Urinary bladder (tissue), 4 donors: ENCODE data around the gene ZNF107. TPM values are rescaled to one million over a fixed set of nuclear protein-coding genes. Genes with fewer than 3 reads are reported as not detected.
"Not testable (repeated sequence)": the region's sequence is repeated elsewhere in the genome, so short reads cannot be mapped to it uniquely, and the experiment has no call there.

Source experiments
- DNase-seq: peaks from one replicate; pipeline ENCODE4 v3.0.0-alpha.2; 2015; ENCODE audit errors: extremely low spot score
- H3K27ac ChIP-seq: one replicate; pipeline ENCODE4 v1.5.1; 2013; ENCODE audit warnings: low read depth, mild to moderate bottlenecking, moderate library complexity
- H3K36me3 ChIP-seq: one replicate; pipeline ENCODE4 v1.6.1; 2013; ENCODE audit warnings: mild to moderate bottlenecking, moderate library complexity; ENCODE audit not compliant: insufficient read depth
- H3K4me1 ChIP-seq: one replicate; pipeline ENCODE4 v1.6.1; 2013; ENCODE audit warnings: mild to moderate bottlenecking, moderate library complexity; ENCODE audit not compliant: insufficient read depth
- H3K4me3 ChIP-seq: one replicate; pipeline ENCODE4 v1.5.1; 2013; ENCODE audit warnings: low read depth, low read length
- WGBS: extraction: QIAGEN DNeasy Blood & Tissue Kit; methylation state at CpG from one replicate; pipeline ENCODE4 v1.1.7; 2013; 5-methylcytosine and 5-hydroxymethylcytosine counted together
- polyA plus RNA-seq: library from polyadenylated mRNA; stranded (reverse); fragments of 200-250 nt; gene quantifications from one replicate; pipeline ENCODE4 v1.2.3, GENCODE V29; 2013
- small RNA-seq: library from RNA; depleted of rRNA; stranded (forward); fragments of <200 nt; gene quantifications from one replicate; pipeline ENCODE3, GENCODE V24; 2014
- total RNA-seq: library from RNA; depleted of rRNA; stranded (reverse); fragments of >200 nt; gene quantifications from one replicate; pipeline ENCODE4 v1.2.3, GENCODE V29; 2014
- donor health status: healthy with polysubstance abuse.
- donor health status: healthy.

Gene ZNF107
- total and polyA plus RNA-seq, 2 donors, result 2.5 to 24.7 TPM

- no peak for DNase-seq
- H3K27ac ChIP-seq, result no peak overlapping the region
- H3K4me1 ChIP-seq, result no peaks in the 10 kb centered on the region
- H3K4me3 ChIP-seq, result no peak overlapping the region
- no peaks in the 10 kb centered on the region for H3K36me3 ChIP-seq
- WGBS, result 78% methylated on average over 3 of the region's 3 CpGs
Measured at GRCh38 chr7:64729089-64729848, 63.3 kb downstream of the ZNF107 start.

DNA sequence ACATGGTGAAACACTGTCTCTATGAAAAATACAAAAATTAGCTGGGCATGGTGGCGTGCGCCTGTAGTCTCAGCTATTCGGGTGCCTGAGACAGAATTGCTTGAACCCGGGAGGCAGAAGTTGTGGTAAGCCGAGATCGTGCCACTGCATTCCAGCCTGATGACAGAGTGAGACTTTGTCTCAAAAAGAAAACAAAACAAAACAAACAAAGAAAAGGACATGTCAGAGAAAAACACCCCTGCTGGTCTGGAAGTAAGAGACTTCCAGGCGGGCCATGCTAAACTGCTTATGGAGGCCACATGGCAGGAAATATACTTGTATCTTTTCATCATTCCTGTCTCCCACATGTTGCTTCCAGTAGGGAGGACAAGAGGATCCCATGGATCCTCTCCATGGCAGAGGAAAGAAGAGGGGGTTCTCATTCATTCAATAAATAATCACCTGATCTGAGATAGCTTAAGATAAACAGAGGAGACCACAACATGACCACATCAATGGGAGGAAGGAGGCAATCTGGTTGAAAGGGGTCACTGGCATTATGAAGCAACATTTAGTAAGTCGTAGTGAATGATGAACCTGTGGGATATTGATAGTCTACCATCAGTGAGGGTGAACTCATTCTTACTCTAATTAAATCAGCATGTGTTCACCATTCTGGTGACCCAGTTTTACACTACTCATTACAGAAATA, 67.8 kb downstream of the ZNF107 start:
- Histone ChIP-seq H3K36me3 (no peaks in the 10 kb centered on the region), H3K4me1 (no peaks in the 10 kb centered on the region), H3K27ac (no peak overlapping the region), H3K4me3 (no peak overlapping the region)
- no peak for DNase-seq
- WGBS, result 92% methylated on average over 8 of the region's 8 CpGs

DNA sequence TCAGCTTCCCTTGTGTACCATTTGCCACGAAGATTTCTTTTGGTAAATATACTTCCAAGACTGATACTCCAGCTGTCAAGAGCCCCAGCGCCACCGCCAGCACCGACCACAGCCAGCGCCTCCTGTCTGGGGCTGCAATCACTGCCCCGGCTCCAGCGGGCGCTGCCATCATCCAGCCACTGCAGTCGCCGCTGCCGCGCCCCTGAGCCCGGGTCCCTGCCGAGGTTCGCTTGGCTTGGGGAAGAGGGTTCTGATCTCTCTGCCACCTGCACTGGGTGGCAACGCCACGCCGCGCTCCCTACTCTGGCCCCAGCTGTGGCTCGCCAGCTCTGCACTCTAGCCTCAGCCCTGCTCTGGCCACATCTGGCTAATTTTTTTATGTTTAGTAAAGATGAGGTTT, 70.6 kb downstream of the ZNF107 start:
- 93% methylated on average over 20 of the region's 20 CpGs for WGBS

GRCh38 chr7:64738403-64738802, 72.5 kb downstream of the ZNF107 start:
- H3K27ac ChIP-seq, H3K4me1 ChIP-seq, DNase-seq, H3K36me3 ChIP-seq, H3K4me3 ChIP-seq: not testable (repeated sequence)
- WGBS, result 94% methylated on average over 21 of the region's 29 CpGs

More for the DNA sequence above, 70.6 kb downstream of the ZNF107 start:
- no peak overlapping the region for H3K4me3 ChIP-seq
- H3K4me1 ChIP-seq, result no peaks in the 10 kb centered on the region
- no peak for DNase-seq
- H3K27ac ChIP-seq, result no peak overlapping the region
- H3K36me3 ChIP-seq, result no peaks in the 10 kb centered on the region

DNA sequence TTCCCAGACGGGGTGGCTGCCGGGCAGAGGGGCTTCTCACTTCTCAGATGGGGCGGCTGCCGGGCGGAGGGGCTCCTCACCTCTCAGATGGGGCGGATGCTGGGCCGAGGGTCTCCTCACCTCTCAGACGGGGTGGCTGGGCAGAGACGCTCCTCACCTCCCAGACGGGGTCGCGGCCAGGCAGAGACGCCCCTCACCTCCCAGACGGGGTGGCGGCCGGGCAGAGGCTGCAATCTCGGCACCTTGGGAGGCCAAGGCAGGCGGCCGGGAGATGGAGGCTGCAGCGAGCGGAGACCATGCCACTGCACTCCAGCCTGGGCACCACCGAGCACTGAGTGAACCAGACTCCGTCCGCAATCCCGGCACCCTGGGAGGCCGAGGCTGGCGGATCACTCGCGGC, 73.0 kb downstream of the ZNF107 start:
- not testable (repeated sequence) for H3K4me3 ChIP-seq, H3K36me3 ChIP-seq, DNase-seq, H3K4me1 ChIP-seq, H3K27ac ChIP-seq
- WGBS, result 95% methylated on average over 29 of the region's 29 CpGs

GRCh38 chr7:64744680-64745079, 78.7 kb downstream of the ZNF107 start:
- no peaks in the 10 kb centered on the region for H3K4me1 ChIP-seq
- no peak overlapping the region for H3K27ac ChIP-seq
- no peak for DNase-seq
- WGBS, result 78% methylated on average over 4 of the region's 4 CpGs
- H3K4me3 ChIP-seq, result no peak overlapping the region
- H3K36me3 ChIP-seq, result no peaks in the 10 kb centered on the region

DNA sequence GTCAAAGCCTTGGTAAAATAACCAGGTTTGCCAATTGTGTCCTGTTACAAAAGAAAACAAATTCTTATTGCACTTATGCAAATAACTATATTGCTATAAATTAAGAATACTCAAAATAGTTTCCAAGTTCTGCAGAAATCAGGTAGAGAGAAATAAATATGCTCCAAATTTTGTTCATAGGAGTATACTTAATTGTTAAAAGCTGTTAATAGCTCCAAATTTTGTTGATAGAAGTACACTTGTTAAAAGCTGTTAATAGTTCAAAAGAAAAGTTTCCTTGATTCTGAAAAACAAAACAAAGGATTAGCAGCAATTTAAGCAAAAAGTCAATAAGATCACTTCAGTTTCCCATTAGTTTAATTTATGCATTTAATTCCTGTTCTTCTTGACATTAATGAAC, 81.9 kb downstream of the ZNF107 start:
- H3K27ac ChIP-seq, result no peak overlapping the region
- H3K4me3 ChIP-seq, result no peak overlapping the region
- DNase-seq, result no peak
- H3K4me1 ChIP-seq, result no peaks in the 10 kb centered on the region
- H3K36me3 ChIP-seq, result no peaks in the 10 kb centered on the region

DNA sequence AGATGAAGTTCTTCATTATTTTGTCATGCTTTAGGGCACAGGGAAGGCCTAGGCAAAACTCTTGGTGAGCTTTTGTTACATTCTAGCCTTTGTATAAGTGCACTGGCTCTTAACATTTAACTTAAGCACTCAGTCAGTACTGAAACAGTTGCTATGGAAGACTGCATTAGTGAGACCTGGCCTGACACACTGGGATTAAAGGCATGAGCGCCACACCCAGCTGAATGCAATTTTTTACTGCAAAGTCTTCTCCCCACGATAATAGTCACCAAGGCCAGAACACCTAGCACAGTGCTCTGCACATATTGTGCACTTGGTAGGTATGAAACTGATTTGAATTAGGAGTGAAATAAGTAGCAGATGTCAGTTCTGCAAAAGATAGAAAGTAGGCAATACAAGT, 87.1 kb downstream of the ZNF107 start:
- no peak for DNase-seq
- 79% methylated on average over 2 of the region's 2 CpGs for WGBS
- H3K36me3 ChIP-seq, result no peaks in the 10 kb centered on the region
- H3K4me3 ChIP-seq, result no peak overlapping the region
- H3K27ac ChIP-seq, result no peak overlapping the region
- no peaks in the 10 kb centered on the region for H3K4me1 ChIP-seq

- H3K27ac ChIP-seq, result no peak overlapping the region
- 70% methylated on average over 3 of the region's 3 CpGs for WGBS
- no peaks in the 10 kb centered on the region for H3K4me1 ChIP-seq
- no peaks in the 10 kb centered on the region for H3K36me3 ChIP-seq
- DNase-seq, result no peak
- no peak overlapping the region for H3K4me3 ChIP-seq
Measured at GRCh38 chr7:64755865-64756264, 89.9 kb downstream of the ZNF107 start.

- H3K36me3 ChIP-seq, result no peaks in the 10 kb centered on the region
- no peak overlapping the region for H3K4me3 ChIP-seq
- 72% methylated on average over 3 of the region's 3 CpGs for WGBS
- no peak overlapping the region for H3K27ac ChIP-seq
- no peak for DNase-seq
- no peaks in the 10 kb centered on the region for H3K4me1 ChIP-seq
Measured at GRCh38 chr7:64758151-64758550, 92.2 kb downstream of the ZNF107 start.

Small RNAs within 50 kb of the gene (small RNA-seq; reads per million reads assigned to genes)
- not detected for gene MIR6839

Other genes with a start within 250 kb of the ZNF107 start
- 63.0 TPM for gene ZNF680, start 103.1 kb upstream of the ZNF107 start, total RNA-seq
- gene ZNF680, start 103.1 kb upstream of the ZNF107 start, polyA plus RNA-seq, result 8.4 TPM
- 38.1 TPM for gene ZNF138, start 128.3 kb downstream of the ZNF107 start, total RNA-seq
- gene ZNF138, start 128.3 kb downstream of the ZNF107 start, polyA plus RNA-seq, result 3.2 TPM
- gene ZNF273, start 237.1 kb downstream of the ZNF107 start, total RNA-seq, result 22.5 TPM
- 4.6 TPM for gene ZNF273, start 237.1 kb downstream of the ZNF107 start, polyA plus RNA-seq